ENCODE measurements around the gene ZBTB5.

DNA sequence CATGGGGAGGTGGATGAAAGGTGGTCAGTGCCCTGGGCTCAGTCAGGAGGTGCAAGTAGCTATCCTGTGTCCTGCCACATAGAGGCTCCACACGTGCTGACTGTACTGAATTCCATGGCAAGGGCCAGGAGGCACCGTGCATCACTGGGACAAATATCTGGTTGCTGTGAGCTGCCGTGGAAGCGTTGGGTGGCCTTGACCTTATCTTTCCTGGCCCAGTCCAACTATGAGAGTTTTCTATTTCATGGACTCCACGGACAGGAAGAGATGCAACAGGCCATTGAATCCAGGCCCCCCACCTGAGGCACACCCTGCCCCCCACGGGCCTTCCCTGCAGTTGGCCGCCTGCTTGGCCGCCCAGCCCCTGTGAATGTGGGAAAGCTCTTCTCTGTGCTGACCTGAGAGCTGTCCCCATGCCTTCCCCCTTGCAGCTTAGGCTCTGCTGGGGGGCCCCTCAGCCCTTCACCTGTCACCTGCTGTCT lies 41.0 kb downstream of the ZBTB5 start:
- TF ChIP-seq, protein P1, sequence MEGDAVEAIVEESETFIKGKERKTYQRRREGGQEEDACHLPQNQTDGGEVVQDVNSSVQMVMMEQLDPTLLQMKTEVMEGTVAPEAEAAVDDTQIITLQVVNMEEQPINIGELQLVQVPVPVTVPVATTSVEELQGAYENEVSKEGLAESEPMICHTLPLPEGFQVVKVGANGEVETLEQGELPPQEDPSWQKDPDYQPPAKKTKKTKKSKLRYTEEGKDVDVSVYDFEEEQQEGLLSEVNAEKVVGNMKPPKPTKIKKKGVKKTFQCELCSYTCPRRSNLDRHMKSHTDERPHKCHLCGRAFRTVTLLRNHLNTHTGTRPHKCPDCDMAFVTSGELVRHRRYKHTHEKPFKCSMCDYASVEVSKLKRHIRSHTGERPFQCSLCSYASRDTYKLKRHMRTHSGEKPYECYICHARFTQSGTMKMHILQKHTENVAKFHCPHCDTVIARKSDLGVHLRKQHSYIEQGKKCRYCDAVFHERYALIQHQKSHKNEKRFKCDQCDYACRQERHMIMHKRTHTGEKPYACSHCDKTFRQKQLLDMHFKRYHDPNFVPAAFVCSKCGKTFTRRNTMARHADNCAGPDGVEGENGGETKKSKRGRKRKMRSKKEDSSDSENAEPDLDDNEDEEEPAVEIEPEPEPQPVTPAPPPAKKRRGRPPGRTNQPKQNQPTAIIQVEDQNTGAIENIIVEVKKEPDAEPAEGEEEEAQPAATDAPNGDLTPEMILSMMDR (IDR thresholded peaks at IDR 0.05): no peak
- no peak for TF ChIP-seq POLR2A (IDR thresholded peaks at IDR 0.05)
